ENCODE data around the gene TMX1.

- TF ChIP-seq CTCF (IDR thresholded peaks at IDR 0.05): no peak
- no peak for TF ChIP-seq POLR2A (IDR thresholded peaks at IDR 0.05)
- no peak for TF ChIP-seq EP300 (IDR thresholded peaks at IDR 0.05)
These were observed 37.0 kb upstream of the TMX1 start for GRCh38 chr14:51202914-51203665.
